DMS53 (cell line): ENCODE measurements around the gene MARCHF3.
"Not testable (repeated sequence)": the region's sequence is repeated elsewhere in the genome, so short reads cannot be mapped to it uniquely, and the experiment has no call there.

Experiments
- DNase-seq: peaks from one replicate; lab custom pipeline; 2025; lab: John Stamatoyannopoulos, UW

Gene MARCHF3

GRCh38 chr5:126872561-126873354, 157.6 kb downstream of the MARCHF3 start:
- no peak for DNase-seq

DNA sequence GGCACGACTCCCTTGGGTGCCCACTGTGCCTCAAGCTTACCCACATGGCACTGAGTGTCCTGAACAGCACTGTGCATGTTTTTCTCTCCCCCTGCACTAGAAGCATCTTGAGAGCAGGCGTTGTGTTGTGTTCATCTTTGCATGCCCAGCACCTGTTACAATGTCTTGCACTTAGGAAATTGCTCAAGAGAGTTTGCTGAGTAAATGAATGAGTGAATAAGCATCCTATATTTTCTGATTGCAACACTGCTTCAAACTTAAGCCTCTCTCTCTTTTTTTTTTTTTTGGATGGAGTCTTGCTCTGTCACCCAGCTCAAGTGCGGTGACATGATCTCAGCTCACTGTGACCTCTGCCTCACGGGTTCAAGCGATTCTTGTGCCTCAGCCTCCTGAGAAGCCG, 158.9 kb downstream of the MARCHF3 start:
- no peak for DNase-seq

- no peak for DNase-seq
Measured at GRCh38 chr5:126869005-126869451, 161.3 kb downstream of the MARCHF3 start.

DNA sequence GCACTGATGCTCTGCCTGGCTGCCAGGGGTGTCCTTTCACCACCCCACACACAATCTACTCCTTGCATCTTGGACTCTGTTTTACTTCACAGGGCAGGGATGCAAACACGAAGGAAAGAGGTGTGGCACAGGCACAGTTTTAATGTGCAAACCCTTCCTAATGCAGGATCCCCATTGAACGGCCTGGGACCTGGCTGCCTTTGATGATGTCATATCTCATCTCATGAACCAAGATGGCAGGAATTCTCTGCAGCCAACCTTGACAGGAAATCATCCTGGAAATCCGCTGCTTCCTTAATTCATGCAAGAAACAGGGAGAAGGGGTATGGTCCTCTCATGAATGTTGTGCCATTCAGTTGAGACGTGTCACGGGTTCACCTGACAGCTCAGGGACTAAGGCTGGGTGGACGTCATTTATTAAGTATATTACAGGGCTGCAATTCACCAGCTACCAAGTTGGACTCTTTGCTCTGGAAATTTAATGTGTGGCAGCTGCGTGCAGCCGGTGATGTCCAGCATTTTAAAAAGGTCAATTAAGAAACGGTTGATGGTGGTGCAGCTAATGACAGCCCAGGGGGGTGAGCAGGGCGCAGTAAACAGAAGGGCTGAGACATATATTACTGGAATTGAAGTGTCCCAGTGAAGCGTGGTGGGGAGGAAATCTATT, 161.9 kb downstream of the MARCHF3 start:
- DNase-seq = no peak

DNA sequence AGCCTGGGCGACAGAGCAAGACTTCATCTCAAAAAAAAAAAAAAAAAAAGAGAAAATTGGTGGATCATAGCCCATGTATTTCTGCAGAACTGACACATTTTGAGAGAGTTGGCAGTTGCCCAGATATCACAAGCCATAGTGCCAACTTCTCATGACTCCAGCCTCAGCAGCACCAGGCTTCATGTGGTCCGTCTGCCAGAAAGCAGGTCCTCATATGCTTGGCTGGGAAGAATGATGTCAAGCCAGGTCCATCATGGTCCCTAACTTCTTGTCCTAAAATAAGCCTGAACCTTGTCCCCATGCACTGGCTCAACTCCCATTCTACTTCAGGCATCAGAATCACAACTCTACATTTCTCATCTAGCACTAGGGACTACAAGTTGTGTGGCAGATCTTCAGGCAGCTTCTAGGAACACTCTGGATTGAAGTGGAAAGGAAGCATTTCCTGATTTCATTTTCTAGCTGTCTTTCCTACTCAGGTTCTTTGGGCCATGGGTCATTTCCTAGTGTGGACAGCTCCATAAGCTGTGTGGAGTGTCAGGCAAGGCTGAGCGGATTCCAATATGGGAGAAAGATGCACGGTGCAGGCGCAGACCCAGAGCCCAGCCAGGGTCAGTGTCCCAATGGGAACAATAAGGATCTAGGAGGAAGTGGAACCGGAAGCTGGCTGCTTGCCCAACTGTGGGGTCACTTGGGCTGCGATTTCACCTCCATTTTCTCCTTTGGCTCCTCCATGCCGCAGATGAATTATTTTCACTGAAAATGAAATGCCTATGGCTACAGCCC, 163.3 kb downstream of the MARCHF3 start:
- DNase-seq = no peak

GRCh38 chr5:126865299-126865698, 165.1 kb downstream of the MARCHF3 start:
- DNase-seq = no peak

DNA sequence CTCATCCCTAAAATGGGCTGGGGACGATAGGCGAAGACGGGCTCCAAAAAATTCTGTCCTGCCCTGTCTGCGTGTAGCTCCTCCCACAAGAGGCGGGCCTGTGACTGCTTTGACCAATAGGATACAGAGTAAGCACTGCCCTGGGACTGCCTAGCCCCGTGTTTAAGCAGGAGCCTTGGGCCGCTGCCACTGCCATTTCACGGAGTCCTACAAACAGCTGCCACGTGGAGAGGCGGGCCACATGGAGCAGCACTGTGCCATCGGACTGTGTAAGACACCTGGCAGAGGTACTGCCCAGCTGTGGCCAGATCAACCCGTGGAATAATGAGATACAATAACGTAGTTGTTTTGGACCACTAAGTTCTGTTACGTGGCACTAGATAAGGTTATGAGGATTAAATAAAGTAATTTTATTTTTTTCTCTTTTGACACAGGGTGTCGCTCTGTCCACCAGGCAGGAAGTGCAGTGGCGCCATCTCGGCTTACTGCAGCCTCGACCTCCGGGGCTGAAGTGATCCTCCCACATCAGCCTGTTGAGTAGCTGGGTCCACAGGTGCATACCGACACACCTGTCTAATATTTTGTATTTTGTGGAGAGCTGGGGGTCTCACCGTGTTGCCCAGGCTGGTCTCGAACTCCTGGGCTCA, 166.2 kb downstream of the MARCHF3 start:
- peak; percentile 98 for DNase-seq

- DNase-seq = peak; percentile 51
Measured at GRCh38 chr5:126863402-126863801, 167.0 kb downstream of the MARCHF3 start.

- DNase-seq = no peak
Measured at GRCh38 chr5:126858441-126858840, 171.9 kb downstream of the MARCHF3 start.

DNA sequence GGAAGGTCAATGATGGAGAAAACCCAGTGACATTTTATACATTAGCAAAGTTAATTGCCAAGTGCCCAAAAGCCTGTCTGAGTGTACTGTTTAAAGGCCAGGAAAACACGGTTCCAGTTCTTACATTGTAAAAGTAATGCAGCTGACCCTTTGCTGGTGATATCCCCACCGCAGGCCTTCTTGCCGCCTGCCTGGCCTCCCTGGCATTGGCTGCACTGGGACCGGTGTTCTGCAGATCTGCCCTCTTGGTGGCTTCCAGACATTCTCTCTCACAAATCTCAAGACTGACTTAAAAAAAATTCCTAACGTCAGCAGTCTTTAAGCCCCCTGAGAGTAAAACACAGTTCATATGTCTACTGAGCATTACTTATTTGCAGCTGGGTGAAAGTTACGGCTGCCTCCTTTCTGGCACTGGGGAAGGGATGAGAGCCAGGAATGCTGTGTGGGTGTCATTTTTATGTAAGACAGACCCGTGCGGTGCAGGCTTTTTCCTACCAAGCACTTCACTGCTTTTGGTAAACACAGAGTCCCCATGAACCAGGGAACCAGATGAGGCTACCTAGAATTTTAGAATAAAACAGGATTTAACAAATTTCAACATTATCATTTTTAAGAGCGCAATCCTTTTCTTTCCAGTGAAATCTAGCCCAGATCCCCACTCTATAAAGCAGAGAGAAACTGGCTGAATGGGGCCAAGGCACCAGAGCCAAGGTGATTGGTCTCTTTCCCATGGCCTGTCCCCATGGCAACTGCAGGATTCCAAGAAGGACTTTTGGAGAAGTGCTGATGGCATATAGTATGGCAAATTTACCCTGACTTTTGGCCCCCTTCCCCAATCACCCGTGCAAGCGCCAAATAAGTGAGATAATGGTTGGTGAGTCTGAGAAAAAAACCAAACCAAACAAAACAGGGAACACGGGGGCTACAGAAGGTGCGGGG, 172.6 kb downstream of the MARCHF3 start:
- DNase-seq = no peak

DNA sequence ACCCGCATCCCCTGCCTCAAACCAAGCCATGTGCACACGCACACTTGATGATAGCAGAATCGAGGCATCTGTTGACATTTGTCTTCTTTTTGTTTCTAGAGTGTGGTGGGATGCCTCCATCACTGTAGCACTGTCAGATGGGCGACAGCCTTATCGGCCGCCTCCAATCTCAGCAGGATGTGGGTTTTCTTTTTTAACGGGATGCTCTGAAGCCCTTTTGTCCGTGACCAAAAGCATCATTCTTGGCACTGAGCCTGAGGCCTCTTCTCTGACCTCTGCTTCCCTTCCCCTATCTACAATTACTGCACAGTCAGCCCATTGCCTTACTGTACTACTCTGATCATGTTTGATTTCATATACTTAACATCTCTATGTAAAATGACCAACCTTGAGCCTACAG, 175.1 kb downstream of the MARCHF3 start:
- no peak for DNase-seq

DNA sequence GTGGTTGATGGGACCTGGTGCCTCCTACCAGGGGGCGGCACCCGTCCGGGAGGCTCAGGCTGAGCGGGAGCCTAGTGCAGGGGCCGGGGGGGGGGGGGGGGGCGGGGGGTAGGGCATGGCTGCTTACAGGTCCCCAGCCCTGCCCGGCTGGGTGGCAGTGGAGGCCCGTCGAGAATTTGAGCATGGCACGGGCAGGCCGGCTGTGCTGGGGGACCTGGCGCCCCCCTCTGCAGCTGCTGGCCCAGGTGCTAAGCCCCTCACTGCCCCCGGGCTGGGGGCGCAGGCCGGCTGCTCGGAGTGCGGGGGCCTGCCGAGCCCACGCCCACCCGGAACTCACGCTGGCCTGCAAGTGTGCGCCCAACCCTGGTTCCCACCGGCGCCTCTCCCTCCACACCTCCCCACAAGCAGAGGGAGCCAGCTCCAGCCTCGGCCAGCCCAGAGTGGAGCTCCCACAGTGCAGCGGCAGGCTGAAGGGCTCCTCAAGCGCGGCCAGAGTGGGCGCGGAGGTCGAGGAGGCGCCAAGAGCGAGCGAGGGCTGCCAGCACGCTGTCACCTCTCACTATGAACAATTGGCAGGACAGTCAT, 175.7 kb downstream of the MARCHF3 start:
- DNase-seq = no peak

DNA sequence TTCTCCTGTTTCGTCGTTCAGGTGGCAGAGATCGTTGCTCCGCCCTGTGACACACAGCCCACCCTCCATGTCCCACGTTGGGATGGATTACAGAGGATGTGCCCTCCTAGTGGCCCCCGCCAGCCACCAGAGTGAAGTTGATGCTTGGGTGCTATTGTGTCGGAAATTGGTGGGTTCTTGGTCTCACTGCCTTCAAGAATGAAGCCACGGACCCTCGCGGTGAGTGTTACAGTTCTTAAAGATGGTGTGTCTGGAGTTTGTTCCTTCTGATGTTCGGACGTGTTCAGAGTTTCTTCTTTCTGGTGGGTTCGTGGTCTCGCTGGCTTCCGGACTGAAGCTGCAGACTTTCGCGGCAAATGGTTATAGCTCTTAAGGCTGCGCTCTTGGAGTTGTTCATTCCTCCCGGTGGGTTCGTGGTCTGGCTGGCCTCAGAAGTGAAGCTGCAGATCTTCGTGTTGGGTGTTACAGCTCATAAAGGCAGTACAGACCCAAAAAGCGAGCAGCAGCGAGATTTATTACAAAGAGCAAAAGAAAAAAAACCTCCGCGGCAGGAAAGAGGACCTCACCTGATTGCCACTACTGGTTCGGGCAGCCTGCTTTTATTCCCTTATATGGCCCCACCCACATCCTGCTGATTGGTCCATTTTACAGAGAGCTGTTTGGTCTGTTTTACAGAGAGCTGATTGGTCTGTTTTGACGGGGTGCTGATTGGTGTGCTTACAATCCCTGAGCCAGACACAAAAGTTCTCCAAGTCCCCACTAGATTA, 176.6 kb downstream of the MARCHF3 start:
- not testable (repeated sequence) for DNase-seq

GRCh38 chr5:126852841-126853271, 177.5 kb downstream of the MARCHF3 start:
- no peak for DNase-seq

GRCh38 chr5:126852091-126852571, 178.2 kb downstream of the MARCHF3 start:
- no peak for DNase-seq

DNA sequence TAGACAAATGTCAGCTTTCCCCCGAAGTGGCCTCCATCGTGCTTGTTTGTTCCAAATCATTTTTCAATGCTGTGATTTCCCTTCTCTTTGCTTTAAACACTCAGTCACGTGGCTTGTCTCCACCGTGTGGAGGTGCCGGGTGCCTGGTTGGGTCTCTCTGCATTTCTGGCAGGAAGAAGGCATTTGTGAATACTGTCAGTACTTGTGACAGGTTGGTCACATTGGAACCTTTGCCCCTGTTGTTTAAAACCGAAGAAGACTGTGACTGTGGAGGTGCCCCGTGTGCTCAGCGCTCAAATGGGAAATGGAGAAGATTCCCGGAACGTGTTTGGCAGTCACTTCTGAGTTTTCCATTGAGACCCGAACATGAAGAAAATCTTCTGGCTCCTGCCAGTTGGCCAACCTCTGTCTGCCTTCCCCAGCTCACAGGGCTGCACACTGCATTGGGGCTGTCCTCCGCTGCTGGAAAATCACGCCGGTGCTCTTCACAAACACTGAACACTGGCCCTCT, 178.8 kb downstream of the MARCHF3 start:
- no peak for DNase-seq

GRCh38 chr5:126849101-126849678, 181.2 kb downstream of the MARCHF3 start:
- no peak for DNase-seq

DNA sequence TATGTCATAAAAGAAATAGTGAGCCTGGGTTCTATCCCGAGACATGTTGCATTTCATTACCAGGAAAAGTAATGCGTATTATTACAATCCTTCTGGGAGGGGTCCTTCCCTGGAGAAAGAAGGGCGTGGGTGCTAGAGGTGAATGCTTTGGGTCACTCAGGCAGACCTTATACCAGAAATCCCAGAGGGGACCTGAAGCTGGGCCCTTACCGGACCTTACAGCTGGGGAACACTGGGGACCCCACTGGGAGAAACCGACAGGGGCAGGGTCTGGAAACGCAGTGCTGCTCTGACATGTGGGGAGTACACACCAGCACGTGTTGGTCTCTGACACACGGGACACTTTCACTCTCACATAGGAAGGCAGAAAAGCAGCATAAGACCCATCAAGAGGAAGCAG, 182.1 kb downstream of the MARCHF3 start:
- DNase-seq = no peak

DNA sequence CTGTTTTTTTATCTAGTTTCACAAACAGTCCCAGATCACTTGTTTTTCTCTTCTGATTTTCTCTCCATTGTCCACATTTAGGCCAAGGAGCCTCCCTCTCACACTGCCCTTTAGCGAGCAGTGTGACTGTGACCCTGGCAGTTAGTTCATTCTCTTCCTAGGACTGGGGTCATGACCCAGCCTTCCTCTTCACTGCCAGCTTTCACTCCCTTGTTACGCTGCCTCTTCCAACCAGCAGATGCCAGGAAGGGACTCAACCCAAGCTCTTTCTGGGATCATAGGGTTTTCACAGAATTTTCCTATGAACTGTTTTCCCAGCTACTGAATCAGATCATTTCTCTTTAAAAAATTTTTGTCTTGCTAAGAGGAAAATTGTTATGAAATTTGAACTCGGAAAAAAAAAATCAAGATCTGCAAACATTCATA, 182.5 kb downstream of the MARCHF3 start:
- DNase-seq = no peak
